ENCODE data around the gene MYO1A. TPM values are rescaled to one million over a fixed set of nuclear protein-coding genes. Genes with fewer than 3 reads are reported as not detected.

The MYO1A gene
- polyA plus RNA-seq, 1 donor from 2014 or later, result not detected

GRCh38 chr12:56993346-56993745 is 56.6 kb downstream of the MYO1A start:
- Histone ChIP-seq H3K36me3 (ENCODE audit: insufficient read depth, low read length) (no peaks in the 10 kb centered on the region), H3K79me2 (replicated peaks; ENCODE audit: insufficient read depth, low read length) (no peaks in the 10 kb centered on the region), H4K20me1 (ENCODE audit: insufficient read depth) (no peaks in the 10 kb centered on the region), H3K9me2 (ENCODE audit: insufficient read depth, low read length) (no peaks in the 10 kb centered on the region), H3K9me3 (ENCODE audit: low read length) (no peaks in the 10 kb centered on the region), H3K4me2 (ENCODE audit: low read length) (no peak overlapping the region), H3K27me3 (ENCODE audit: insufficient read depth, low read depth, low read length) (no peaks in the 10 kb centered on the region), H3K4me3 (ENCODE audit: low read length) (no peak overlapping the region), H3F3A (ENCODE audit: insufficient read depth, low read length, poor library complexity, severe bottlenecking) (no peaks in the 10 kb centered on the region), H3K27ac (ENCODE audit: low read length) (no peak overlapping the region), H3K9ac (ENCODE audit: low read length) (no peak overlapping the region), H2AFZ (ENCODE audit: low read depth, low read length) (no peak overlapping the region)
- no peak for TF ChIP-seq TAF1 (IDR thresholded peaks at IDR 0.05; ENCODE audit: low read depth)
- no peak for TF ChIP-seq RAD21 (conservative IDR thresholded peaks at IDR 0.05)
- TF ChIP-seq EP300 (conservative IDR thresholded peaks at IDR 0.05; ENCODE audit: poor library complexity, severe bottlenecking), result no peak
- TF ChIP-seq, protein P1, sequence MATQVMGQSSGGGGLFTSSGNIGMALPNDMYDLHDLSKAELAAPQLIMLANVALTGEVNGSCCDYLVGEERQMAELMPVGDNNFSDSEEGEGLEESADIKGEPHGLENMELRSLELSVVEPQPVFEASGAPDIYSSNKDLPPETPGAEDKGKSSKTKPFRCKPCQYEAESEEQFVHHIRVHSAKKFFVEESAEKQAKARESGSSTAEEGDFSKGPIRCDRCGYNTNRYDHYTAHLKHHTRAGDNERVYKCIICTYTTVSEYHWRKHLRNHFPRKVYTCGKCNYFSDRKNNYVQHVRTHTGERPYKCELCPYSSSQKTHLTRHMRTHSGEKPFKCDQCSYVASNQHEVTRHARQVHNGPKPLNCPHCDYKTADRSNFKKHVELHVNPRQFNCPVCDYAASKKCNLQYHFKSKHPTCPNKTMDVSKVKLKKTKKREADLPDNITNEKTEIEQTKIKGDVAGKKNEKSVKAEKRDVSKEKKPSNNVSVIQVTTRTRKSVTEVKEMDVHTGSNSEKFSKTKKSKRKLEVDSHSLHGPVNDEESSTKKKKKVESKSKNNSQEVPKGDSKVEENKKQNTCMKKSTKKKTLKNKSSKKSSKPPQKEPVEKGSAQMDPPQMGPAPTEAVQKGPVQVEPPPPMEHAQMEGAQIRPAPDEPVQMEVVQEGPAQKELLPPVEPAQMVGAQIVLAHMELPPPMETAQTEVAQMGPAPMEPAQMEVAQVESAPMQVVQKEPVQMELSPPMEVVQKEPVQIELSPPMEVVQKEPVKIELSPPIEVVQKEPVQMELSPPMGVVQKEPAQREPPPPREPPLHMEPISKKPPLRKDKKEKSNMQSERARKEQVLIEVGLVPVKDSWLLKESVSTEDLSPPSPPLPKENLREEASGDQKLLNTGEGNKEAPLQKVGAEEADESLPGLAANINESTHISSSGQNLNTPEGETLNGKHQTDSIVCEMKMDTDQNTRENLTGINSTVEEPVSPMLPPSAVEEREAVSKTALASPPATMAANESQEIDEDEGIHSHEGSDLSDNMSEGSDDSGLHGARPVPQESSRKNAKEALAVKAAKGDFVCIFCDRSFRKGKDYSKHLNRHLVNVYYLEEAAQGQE (IDR thresholded peaks at IDR 0.05; ENCODE audit: borderline replicate concordance), result no peak
- no peak for TF ChIP-seq POLR2AphosphoS5 (IDR thresholded peaks at IDR 0.05)
- TF ChIP-seq MXI1 (conservative IDR thresholded peaks at IDR 0.05; ENCODE audit: poor library complexity, severe bottlenecking), result no peak
- TF ChIP-seq, protein P2, sequence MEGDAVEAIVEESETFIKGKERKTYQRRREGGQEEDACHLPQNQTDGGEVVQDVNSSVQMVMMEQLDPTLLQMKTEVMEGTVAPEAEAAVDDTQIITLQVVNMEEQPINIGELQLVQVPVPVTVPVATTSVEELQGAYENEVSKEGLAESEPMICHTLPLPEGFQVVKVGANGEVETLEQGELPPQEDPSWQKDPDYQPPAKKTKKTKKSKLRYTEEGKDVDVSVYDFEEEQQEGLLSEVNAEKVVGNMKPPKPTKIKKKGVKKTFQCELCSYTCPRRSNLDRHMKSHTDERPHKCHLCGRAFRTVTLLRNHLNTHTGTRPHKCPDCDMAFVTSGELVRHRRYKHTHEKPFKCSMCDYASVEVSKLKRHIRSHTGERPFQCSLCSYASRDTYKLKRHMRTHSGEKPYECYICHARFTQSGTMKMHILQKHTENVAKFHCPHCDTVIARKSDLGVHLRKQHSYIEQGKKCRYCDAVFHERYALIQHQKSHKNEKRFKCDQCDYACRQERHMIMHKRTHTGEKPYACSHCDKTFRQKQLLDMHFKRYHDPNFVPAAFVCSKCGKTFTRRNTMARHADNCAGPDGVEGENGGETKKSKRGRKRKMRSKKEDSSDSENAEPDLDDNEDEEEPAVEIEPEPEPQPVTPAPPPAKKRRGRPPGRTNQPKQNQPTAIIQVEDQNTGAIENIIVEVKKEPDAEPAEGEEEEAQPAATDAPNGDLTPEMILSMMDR (IDR thresholded peaks at IDR 0.05; ENCODE audit: poor library complexity, severe bottlenecking), result no peak
- no peak for TF ChIP-seq EZH2 (IDR thresholded peaks at IDR 0.05; ENCODE audit: borderline replicate concordance, insufficient read depth, low read length, poor library complexity, severe bottlenecking)
- TF ChIP-seq SMC3 (conservative IDR thresholded peaks at IDR 0.05; ENCODE audit: poor library complexity), result no peak

- Histone ChIP-seq H3K27me3 (ENCODE audit: insufficient read depth, low read depth, low read length) (no peaks in the 10 kb centered on the region), H3K9me3 (ENCODE audit: low read length) (no peaks in the 10 kb centered on the region), H2AFZ (ENCODE audit: low read depth, low read length) (no peak overlapping the region), H4K20me1 (ENCODE audit: insufficient read depth) (no peaks in the 10 kb centered on the region), H3F3A (ENCODE audit: insufficient read depth, low read length, poor library complexity, severe bottlenecking) (no peaks in the 10 kb centered on the region), H3K9me2 (ENCODE audit: insufficient read depth, low read length) (no peaks in the 10 kb centered on the region), H3K36me3 (ENCODE audit: insufficient read depth, low read length) (no peaks in the 10 kb centered on the region), H3K27ac (ENCODE audit: low read length) (no peak overlapping the region), H3K4me2 (ENCODE audit: low read length) (no peak overlapping the region), H3K4me3 (ENCODE audit: low read length) (no peak overlapping the region), H3K79me2 (replicated peaks; ENCODE audit: insufficient read depth, low read length) (no peaks in the 10 kb centered on the region), H3K9ac (ENCODE audit: low read length) (no peak overlapping the region)
- TF ChIP-seq RAD21 (conservative IDR thresholded peaks at IDR 0.05), result no peak
- TF ChIP-seq SMC3 (conservative IDR thresholded peaks at IDR 0.05; ENCODE audit: poor library complexity), result no peak
- TF ChIP-seq MXI1 (conservative IDR thresholded peaks at IDR 0.05; ENCODE audit: poor library complexity, severe bottlenecking), result no peak
- TF ChIP-seq TAF1 (IDR thresholded peaks at IDR 0.05; ENCODE audit: low read depth), result no peak
- TF ChIP-seq, protein P2 (IDR thresholded peaks at IDR 0.05; ENCODE audit: poor library complexity, severe bottlenecking), result no peak
- TF ChIP-seq EZH2 (IDR thresholded peaks at IDR 0.05; ENCODE audit: borderline replicate concordance, insufficient read depth, low read length, poor library complexity, severe bottlenecking), result no peak
- TF ChIP-seq POLR2AphosphoS5 (IDR thresholded peaks at IDR 0.05), result no peak
- TF ChIP-seq, protein P1 (IDR thresholded peaks at IDR 0.05; ENCODE audit: borderline replicate concordance), result no peak
- TF ChIP-seq EP300 (conservative IDR thresholded peaks at IDR 0.05; ENCODE audit: poor library complexity, severe bottlenecking), result no peak
Measured at GRCh38 chr12:56991319-56992246, 58.3 kb downstream of the MYO1A start.
